ENCODE data around the gene ZNF608. TPM values are rescaled to one million over a fixed set of nuclear protein-coding genes. Genes with fewer than 3 reads are reported as not detected.

ZNF608 gene
- total and polyA plus RNA-seq, 4 donors: 9.5 to 83.2 (median 20.4) TPM

GRCh38 chr5:124725622-124726258, 20.7 kb downstream of the ZNF608 start:
- Histone ChIP-seq H3K4me3 (no peak overlapping the region), H3K27ac (ENCODE audit: low read depth in 1 of 2, low read length in 1 of 2) (no peak overlapping the region), H3K4me1 (ENCODE audit: control insufficient read depth in 5 of 5, insufficient read depth in 5 of 5, low read length in 5 of 5) (peaks cover 5 to 23% (median 9%) of the 10 kb centered on the region in 5 donors), H3K9me3 (ENCODE audit: control insufficient read depth in 4 of 4, insufficient read depth in 3 of 4, low read length in 3 of 4) (no peaks in the 10 kb centered on the region), H3K9ac (ENCODE audit: insufficient read depth in 1 of 2, low read length in 2 of 2) (no peak overlapping the region), H3K36me3 (ENCODE audit: control insufficient read depth in 4 of 4, insufficient read depth in 4 of 4, low read length in 4 of 4) (peaks cover 0 to 6% (median 3%) of the 10 kb centered on the region in 4 donors), H3K27me3 (ENCODE audit: control insufficient read depth in 3 of 3, insufficient read depth in 3 of 3, low read length in 2 of 3) (no peaks in the 10 kb centered on the region)
- no peak for TF ChIP-seq CTCF (IDR thresholded peaks at IDR 0.05; ENCODE audit: control extremely low read depth, extremely low read depth)
- WGBS, 2 donors: 77 to 86% methylated on average over 4 of the region's 4 CpGs
- ATAC-seq (ENCODE audit: insufficient read depth, low FRiP score) (no peak), DNase-seq (no peak)

DNA sequence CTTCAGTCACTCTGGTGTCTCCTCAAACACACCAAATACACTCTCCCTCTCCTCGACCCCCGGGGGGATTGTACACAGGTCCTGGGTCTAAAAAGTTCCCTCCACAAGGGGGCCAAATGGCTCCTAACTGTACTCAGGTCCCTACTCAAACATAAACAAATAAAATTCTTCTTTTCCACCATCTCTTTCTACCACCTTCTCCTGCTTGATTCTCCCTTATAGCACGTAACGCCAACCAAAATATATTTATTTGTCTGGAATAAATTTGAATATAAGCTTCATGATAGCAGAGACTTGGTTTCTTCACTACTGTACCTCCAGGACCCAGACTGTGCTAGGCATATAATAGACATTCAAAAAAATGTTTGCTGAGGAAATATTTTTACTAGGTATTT, 21.4 kb downstream of the ZNF608 start:
- ATAC-seq (ENCODE audit: insufficient read depth, low FRiP score): no peak
- no peaks in the 10 kb centered on the region for H3K27me3 ChIP-seq (ENCODE audit: control insufficient read depth in 3 of 3, insufficient read depth in 3 of 3, low read length in 2 of 3)
- no peak overlapping the region for H3K9ac ChIP-seq (ENCODE audit: insufficient read depth in 1 of 2, low read length in 2 of 2)
- peaks cover 4 to 25% (median 8%) of the 10 kb centered on the region in 5 donors for H3K4me1 ChIP-seq (ENCODE audit: control insufficient read depth in 5 of 5, insufficient read depth in 5 of 5, low read length in 5 of 5)
- no peak overlapping the region for H3K4me3 ChIP-seq
- no peak for TF ChIP-seq CTCF (IDR thresholded peaks at IDR 0.05; ENCODE audit: control extremely low read depth, extremely low read depth)
- DNase-seq: no peak
- no peaks in the 10 kb centered on the region for H3K9me3 ChIP-seq (ENCODE audit: control insufficient read depth in 4 of 4, insufficient read depth in 3 of 4, low read length in 3 of 4)
- WGBS, 2 donors: 70 to 76% methylated on average over 4 of the region's 4 CpGs
- H3K27ac ChIP-seq (ENCODE audit: low read depth in 1 of 2, low read length in 1 of 2): no peak overlapping the region
- peaks cover 0 to 6% (median 3%) of the 10 kb centered on the region in 4 donors for H3K36me3 ChIP-seq (ENCODE audit: control insufficient read depth in 4 of 4, insufficient read depth in 4 of 4, low read length in 4 of 4)

DNA sequence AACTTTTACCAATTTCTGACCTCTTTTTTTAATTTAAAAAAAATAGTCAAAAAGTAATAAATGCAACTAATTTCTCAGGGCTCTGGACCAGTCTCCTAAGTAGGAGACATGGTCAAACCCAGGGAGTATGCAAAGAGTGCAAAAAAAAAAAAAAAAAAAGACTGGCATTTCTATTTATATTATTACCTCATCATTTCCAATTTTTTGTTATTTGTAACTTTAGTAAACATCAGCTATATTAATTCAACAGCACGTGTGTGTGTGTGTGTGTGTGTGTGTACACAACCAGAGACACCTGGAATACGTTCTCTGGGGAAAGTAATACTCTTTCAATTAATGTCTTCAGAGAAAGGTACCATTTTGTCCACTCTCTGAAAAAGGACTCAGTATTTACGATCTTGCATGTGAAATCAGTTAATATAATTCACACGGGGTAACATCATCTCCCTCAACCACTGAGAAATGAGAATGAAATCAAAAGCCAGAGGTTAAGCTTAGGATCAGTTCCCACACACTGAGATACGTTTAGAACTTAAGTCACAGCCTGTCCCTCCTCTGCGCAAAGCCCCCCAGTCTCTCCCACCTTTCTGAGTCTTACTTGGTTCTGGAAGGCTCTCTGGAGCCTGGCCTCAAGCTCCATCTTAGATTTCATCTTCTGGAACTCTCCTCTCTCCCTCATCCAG, 21.9 kb downstream of the ZNF608 start:
- ATAC-seq (ENCODE audit: insufficient read depth, low FRiP score): no peak
- 70 to 88% methylated on average over 6 of the region's 6 CpGs for WGBS, 2 donors
- H3K9me3 ChIP-seq (ENCODE audit: control insufficient read depth in 4 of 4, insufficient read depth in 3 of 4, low read length in 3 of 4): no peaks in the 10 kb centered on the region
- H3K4me1 ChIP-seq (ENCODE audit: control insufficient read depth in 5 of 5, insufficient read depth in 5 of 5, low read length in 5 of 5): peaks cover 7 to 26% (median 9%) of the 10 kb centered on the region in 5 donors
- H3K4me3 ChIP-seq: no peak overlapping the region
- peaks cover 0 to 6% (median 3%) of the 10 kb centered on the region in 4 donors for H3K36me3 ChIP-seq (ENCODE audit: control insufficient read depth in 4 of 4, insufficient read depth in 4 of 4, low read length in 4 of 4)
- H3K27ac ChIP-seq (ENCODE audit: low read depth in 1 of 2, low read length in 1 of 2): no peak overlapping the region
- H3K27me3 ChIP-seq (ENCODE audit: control insufficient read depth in 3 of 3, insufficient read depth in 3 of 3, low read length in 2 of 3): no peaks in the 10 kb centered on the region
- no peak overlapping the region for H3K9ac ChIP-seq (ENCODE audit: insufficient read depth in 1 of 2, low read length in 2 of 2)
- no peak for TF ChIP-seq CTCF (IDR thresholded peaks at IDR 0.05; ENCODE audit: control extremely low read depth, extremely low read depth)
- no peak for DNase-seq
